Heart left ventricle (tissue), 13 donors: ENCODE results near the gene RARRES1.

ENCODE experiments used
- POLR2A ChIP-seq, 2 donors: fragments of 450-650 bp; IDR thresholded peaks; one replicate each; pipeline ENCODE4 v1.6.1; 2017; ENCODE audit warnings: antibody characterized with exemption in 2 of 2, mild to moderate bottlenecking in 2 of 2, moderate library complexity in 2 of 2
- TF ChIP-seq, protein P1 (sequence below), 12 donors: fragments of 200-600 bp; sonication (generic) in 4 of 12; IDR thresholded peaks; one replicate each; pipeline versions ENCODE4 v1.5.0 to v1.8.0; 2018 to 2022; ENCODE audit warnings: antibody characterized with exemption in 12 of 12, mild to moderate bottlenecking in 5 of 12
- donor health status: ischemic (EF 13 %, LVEDD 7.1; RV severe dilation, severe dysfunction).
- donor health status: DM: no; HTN: yes; CAD: no.
- donor health status: DM: no; HTN: no; CAD: no.
- donor health status: ischemic (EF 25% LVEDD 6.9; RV normal size, moderate dysfunction).
- donor health status: ischemic (EF 25% LVEDD 5.7; RV mildly dilated, moderate dysfunction).
- donor health status: ischemic (EF 35%, LVEDD 5.7; RV mildly dilated, moderate dysfunction).
- donor health status: nonischemic (EF 11% LVEDD 7.7; RV severe dilation, severe dysfunction).
- donor health status: DM: yes; HTN: yes; CAD: no.
- donor health status: PGD.
- donor health status: ischemic (EF 29% LVEDD 5.4; RV normal size, mild dysfunction).
- donor health status: nonischemic (EF 23%, LVEDD 6.1; RV moderate dilation, normal function).

GRCh38 chr3:158769952-158770740 lies 37.9 kb upstream of the RARRES1 start:
- TF ChIP-seq, protein P1, sequence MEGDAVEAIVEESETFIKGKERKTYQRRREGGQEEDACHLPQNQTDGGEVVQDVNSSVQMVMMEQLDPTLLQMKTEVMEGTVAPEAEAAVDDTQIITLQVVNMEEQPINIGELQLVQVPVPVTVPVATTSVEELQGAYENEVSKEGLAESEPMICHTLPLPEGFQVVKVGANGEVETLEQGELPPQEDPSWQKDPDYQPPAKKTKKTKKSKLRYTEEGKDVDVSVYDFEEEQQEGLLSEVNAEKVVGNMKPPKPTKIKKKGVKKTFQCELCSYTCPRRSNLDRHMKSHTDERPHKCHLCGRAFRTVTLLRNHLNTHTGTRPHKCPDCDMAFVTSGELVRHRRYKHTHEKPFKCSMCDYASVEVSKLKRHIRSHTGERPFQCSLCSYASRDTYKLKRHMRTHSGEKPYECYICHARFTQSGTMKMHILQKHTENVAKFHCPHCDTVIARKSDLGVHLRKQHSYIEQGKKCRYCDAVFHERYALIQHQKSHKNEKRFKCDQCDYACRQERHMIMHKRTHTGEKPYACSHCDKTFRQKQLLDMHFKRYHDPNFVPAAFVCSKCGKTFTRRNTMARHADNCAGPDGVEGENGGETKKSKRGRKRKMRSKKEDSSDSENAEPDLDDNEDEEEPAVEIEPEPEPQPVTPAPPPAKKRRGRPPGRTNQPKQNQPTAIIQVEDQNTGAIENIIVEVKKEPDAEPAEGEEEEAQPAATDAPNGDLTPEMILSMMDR (IDR thresholded peaks at IDR 0.05): no peak
- no peak for TF ChIP-seq POLR2A (IDR thresholded peaks at IDR 0.05)
